Stimulated activated CD8-positive, alpha-beta memory T cell treated with anti-CD3 and anti-CD28 coated beads, Interleukin-12 subunit alpha, Interleukin-12 subunit beta, amount 100 ng/mL, for 1 hour (primary cell): Measurements from ENCODE around the gene CDCA4.
"Not testable (repeated sequence)": the region's sequence is repeated elsewhere in the genome, so short reads cannot be mapped to it uniquely, and the experiment has no call there.

Experiments used
- DNase-seq: peaks from one replicate; pipeline ENCODE4 v3.0.0-alpha.2; 2020; ENCODE audit warnings: low read depth

CDCA4 gene

GRCh38 chr14:105020815-105021655 is at the start of gene CDCA4:
Gene CDCA4 (minus strand): TSS chr14:105021083. CDS start chr14:105011929, 9,154 bp downstream.
- DNase-seq, result peak; percentile 93

- no peak for DNase-seq
Observed at GRCh38 chr14:105069871-105070759, 49.2 kb upstream of the CDCA4 start.

DNA sequence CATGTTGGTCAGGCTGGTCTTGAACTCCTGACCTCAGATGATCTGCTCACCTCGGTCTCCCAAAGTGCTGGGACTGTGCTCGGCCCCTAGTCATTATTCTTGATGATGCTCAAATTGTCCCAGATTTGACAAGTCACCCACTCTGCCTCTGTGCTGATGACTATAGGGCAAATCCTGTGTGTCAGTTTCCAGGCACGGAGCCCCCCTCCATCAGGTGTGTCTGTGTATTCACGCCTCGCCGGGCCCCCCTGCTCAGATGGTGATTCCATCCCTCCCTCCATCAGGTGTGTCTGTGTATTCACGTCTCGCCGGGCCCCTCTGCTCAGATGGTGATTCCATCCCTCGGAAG is 48.6 kb upstream of the CDCA4 start:
- DNase-seq, result no peak

GRCh38 chr14:105068818-105069217 is 47.9 kb upstream of the CDCA4 start:
- no peak for DNase-seq

DNA sequence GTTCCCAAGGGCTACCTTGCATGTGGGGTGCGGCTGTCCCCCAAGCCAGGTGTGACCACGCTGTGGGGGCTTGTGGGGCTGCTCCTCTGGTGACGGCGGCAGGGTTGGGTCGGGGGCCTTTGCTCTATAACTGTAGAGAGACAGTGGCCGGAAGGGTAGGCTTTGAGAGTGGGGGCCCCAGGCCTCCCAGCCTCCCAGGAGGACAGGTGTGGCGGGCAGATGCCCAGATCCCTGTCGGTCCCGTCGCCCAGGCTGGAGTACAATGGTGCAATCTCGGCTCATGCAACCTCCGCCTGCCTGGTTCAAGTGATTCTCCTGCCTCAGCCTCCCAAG is 47.1 kb upstream of the CDCA4 start:
- DNase-seq, result no peak

DNA sequence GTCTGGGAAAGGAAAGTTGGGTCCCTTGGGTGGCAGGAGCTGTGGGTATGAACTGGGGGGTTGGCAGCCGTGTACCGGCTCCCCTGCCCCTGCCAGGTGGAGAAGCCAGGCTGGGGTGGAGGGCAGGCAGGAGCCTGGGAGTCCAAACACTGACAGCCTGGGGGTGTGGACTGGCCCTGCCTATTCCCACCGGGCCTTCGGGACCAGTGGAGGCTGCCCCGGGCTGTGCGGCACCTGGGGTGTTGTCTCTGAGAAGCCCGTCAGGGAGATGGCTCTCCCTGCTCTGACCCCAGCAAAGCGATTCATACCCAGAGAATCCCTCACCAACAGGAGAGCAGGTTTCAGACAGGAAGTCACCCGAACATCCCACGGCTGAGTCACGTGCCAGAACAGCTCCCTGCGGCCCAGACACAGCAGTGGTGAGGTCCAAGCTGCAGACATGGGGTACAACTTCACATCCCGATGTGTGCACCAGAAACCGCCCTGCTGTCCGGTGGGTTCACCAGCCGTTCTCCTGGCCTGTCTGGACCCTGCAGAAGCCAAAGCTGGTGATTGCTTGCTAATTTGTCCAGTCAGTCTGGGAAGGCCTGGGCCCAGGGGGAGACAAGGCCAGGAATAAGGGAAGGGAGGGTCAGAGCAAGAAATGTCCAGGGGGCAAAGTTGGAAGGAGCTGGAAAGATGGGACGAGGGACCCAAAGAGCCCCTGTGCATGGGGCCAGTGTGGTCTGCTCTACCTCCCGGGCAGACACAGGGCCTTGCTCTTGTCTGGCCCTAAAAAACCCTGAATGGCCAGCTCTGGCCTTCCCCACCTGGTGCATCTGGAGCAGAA is 46.5 kb upstream of the CDCA4 start:
- no peak for DNase-seq

GRCh38 chr14:105066240-105067071 is 45.6 kb upstream of the CDCA4 start:
- DNase-seq, result no peak

- DNase-seq, result peak; percentile 86
Observed at GRCh38 chr14:105065280-105066228, 44.7 kb upstream of the CDCA4 start, which contains the start of gene GPR132. Gene GPR132 (minus strand): TSS chr14:105065430. CDS start chr14:105055420, 10,010 bp downstream.

DNA sequence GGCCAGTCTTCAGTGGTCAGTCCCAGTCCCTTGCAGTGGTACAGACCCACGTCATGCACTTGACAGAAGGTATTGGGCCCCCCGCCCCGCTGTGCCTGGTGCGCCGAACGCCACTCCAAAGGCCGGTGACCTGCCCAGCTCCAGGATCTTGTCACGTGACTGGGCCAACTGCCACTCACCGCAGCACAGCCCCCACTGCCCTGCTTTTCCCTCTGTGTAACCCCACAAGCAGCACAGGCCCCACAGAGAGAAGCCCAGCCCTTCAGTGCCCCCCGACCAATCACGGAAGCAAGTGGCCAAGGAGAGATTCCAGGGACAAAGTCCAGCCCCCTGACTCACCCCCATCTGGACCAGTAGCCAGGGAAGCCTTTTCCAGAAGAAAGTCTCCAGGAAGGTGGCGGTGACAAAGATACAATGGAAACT is 43.8 kb upstream of the CDCA4 start:
- no peak for DNase-seq

DNA sequence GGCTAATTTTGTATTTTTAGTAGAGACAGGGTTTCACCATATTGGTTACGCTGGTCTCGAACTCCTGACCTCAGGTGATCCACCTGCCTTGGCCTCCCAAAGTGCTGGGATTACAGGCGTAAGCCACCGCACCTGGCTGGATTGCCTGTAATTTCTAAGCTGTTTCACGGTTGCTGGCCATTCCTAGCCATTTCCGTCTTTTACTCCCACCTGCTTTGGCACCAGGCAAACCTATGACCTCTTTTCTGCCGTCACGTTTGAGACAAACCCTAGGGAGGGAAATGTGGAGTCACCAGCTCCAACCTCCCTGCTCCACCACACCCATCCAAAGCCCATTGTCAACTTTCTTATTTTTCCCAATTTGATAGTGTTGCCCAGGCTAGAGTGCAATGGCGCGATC is 43.1 kb upstream of the CDCA4 start:
- no peak for DNase-seq

- DNase-seq, result not testable (repeated sequence)
Observed at GRCh38 chr14:105063506-105063905, 42.6 kb upstream of the CDCA4 start.

- no peak for DNase-seq
Observed at GRCh38 chr14:105063056-105063455, 42.2 kb upstream of the CDCA4 start.

GRCh38 chr14:105062048-105062433 is 41.2 kb upstream of the CDCA4 start:
- DNase-seq, result no peak

GRCh38 chr14:105061428-105062047 is 40.7 kb upstream of the CDCA4 start:
- DNase-seq, result no peak

DNA sequence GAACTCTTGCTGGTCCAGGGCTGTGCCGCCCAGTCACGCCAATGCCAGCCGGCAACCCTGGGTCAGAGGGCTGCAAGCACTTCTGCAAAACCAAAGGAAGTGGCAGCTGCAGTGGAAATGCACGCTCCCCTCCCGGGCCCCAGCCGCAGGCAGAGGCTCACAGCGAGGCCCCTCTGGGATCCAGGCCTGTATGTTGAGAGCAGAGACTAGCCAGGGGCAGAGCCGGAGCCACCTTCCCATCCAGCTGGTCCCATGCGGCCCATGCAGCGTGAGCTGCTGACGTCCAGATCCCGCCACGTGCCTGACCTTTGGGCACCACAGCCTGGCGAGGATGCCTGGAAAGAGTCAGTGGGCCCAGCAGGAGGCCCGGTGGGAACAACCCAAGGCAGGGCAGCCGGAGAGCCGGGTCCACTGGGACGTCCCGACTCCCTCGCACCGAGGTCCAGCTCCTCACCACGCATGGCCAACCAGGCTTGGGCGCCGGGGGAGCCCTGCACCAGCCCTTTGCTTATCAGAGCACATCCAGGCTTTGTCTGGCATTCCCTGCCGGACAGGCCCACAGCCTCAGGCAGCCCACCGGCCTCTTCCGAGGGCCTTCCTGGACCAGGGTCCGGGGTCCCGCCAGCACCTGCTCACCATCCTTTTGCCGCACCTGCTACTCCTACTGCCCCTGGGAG is 40.0 kb upstream of the CDCA4 start:
- DNase-seq, result no peak

- no peak for DNase-seq
Observed at GRCh38 chr14:105059925-105060565, 39.2 kb upstream of the CDCA4 start.

DNA sequence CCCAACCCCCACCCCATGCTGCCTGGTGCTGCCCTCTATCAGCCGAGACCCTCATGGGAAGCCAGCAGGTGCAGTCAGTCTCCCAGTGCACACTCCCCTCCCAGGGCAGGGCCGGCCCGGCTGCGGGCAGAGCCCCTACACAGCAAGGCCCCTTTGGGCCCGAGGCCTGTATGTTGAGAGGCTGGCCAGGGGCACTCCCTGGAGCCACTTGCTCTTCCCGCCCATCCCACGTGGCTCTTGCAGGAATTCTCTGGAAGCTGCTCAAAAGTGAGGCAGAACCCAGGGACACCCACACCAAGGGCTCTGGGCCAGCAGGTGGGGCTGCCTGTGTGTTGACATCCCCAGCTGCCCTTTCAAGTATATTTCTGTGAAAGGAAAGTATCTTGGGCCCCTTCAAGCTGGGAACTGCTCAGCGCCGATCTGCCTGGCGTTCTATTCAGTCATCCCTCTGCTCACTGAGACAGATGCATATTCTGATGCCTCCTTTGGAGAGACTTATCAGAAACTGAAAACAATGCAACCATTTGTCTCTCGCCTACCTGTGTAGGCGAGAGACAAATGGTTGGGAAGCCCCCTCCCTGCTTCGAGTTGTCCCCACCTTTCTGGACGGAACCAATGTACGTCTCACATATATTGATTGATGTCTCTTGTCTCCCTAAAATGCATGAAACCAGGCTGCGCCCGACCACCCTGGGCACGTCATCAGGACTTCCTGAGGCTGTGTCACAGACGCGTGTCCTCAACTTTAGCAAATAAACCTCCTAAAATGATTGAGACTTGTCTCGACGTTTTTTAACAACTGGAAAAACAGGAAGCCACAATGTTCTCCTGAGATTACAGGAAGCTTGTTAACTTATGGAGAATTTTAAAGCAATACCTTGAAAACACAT is 38.4 kb upstream of the CDCA4 start:
- no peak for DNase-seq
